ENCODE measurements around the gene FAM120B. TPM values are rescaled to one million over a fixed set of nuclear protein-coding genes. Genes with fewer than 3 reads are reported as not detected.

FAM120B gene
- total and polyA plus RNA-seq, 2 experiments from 2014 or later, result 7.2 to 16.7 TPM

DNA sequence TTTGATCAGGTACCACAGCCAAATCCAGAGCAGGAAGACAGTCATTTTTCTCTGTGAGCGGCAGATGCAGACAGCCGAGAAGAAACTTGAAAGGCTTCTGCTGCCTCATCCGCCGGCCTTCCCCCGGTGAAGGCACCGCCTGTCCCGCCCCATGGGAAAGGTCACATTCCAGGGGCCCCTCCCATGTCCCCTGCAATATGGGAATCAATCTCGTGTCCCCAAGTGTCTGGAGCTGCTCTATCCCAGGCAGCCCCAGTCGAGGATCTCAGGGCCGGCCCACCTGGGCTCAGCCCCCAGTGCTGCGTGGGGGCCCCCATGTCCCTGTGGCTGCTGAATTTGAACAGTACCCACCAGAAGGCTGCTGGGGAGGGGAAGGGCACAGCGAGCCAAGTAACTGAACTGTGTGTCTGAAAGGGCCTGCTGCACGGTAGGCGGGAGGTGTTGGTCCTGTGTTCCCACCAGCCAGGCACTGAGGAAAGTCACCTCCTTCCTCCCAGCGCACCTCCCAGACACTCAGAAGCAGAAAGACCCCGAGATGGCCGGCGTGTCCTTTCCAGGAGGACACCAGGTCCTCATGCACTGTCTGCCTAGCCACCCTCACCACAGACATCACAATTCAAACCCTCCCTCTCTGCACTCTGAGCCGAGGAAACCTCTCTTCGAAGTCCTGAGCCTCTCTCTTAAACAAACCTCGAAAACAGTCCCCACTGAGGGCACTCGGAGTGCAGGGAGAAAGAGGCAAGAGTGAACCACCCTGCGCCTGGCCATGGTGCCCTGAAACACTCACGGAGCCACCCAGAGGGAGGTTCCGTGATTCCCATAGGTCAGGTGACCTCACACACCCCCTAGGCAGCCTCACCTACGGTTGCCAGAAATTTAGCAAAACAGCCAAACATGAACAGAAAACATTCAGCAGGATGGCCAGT lies 147.3 kb downstream of the FAM120B start (continued):
- TF ChIP-seq, protein P1, sequence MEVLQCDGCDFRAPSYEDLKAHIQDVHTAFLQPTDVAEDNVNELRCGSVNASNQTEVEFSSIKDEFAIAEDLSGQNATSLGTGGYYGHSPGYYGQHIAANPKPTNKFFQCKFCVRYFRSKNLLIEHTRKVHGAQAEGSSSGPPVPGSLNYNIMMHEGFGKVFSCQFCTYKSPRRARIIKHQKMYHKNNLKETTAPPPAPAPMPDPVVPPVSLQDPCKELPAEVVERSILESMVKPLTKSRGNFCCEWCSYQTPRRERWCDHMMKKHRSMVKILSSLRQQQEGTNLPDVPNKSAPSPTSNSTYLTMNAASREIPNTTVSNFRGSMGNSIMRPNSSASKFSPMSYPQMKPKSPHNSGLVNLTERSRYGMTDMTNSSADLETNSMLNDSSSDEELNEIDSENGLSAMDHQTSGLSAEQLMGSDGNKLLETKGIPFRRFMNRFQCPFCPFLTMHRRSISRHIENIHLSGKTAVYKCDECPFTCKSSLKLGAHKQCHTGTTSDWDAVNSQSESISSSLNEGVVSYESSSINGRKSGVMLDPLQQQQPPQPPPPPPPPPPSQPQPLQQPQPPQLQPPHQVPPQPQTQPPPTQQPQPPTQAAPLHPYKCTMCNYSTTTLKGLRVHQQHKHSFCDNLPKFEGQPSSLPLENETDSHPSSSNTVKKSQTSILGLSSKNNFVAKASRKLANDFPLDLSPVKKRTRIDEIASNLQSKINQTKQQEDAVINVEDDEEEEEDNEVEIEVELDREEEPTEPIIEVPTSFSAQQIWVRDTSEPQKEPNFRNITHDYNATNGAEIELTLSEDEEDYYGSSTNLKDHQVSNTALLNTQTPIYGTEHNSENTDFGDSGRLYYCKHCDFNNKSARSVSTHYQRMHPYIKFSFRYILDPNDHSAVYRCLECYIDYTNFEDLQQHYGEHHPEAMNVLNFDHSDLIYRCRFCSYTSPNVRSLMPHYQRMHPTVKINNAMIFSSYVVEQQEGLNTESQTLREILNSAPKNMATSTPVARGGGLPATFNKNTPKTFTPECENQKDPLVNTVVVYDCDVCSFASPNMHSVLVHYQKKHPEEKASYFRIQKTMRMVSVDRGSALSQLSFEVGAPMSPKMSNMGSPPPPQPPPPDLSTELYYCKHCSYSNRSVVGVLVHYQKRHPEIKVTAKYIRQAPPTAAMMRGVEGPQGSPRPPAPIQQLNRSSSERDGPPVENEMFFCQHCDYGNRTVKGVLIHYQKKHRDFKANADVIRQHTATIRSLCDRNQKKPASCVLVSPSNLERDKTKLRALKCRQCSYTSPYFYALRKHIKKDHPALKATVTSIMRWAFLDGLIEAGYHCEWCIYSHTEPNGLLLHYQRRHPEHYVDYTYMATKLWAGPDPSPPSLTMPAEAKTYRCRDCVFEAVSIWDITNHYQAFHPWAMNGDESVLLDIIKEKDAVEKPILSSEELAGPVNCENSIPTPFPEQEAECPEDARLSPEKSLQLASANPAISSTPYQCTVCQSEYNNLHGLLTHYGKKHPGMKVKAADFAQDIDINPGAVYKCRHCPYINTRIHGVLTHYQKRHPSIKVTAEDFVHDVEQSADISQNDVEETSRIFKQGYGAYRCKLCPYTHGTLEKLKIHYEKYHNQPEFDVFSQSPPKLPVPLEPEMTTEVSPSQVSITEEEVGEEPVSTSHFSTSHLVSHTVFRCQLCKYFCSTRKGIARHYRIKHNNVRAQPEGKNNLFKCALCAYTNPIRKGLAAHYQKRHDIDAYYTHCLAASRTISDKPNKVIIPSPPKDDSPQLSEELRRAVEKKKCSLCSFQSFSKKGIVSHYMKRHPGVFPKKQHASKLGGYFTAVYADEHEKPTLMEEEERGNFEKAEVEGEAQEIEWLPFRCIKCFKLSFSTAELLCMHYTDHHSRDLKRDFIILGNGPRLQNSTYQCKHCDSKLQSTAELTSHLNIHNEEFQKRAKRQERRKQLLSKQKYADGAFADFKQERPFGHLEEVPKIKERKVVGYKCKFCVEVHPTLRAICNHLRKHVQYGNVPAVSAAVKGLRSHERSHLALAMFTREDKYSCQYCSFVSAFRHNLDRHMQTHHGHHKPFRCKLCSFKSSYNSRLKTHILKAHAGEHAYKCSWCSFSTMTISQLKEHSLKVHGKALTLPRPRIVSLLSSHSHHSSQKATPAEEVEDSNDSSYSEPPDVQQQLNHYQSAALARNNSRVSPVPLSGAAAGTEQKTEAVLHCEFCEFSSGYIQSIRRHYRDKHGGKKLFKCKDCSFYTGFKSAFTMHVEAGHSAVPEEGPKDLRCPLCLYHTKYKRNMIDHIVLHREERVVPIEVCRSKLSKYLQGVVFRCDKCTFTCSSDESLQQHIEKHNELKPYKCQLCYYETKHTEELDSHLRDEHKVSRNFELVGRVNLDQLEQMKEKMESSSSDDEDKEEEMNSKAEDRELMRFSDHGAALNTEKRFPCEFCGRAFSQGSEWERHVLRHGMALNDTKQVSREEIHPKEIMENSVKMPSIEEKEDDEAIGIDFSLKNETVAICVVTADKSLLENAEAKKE (CRISPR knock-in tag; IDR thresholded peaks at IDR 0.05), result no peak
- TF ChIP-seq EZH2phosphoT487 (IDR thresholded peaks at IDR 0.05; ENCODE audit: unreplicated experiment) (no peak), CREB1 (CRISPR knock-in tag; IDR thresholded peaks at IDR 0.05; ENCODE audit: low read depth) (no peak), STAT1 (IDR thresholded peaks at IDR 0.05; ENCODE audit: unreplicated experiment) (no peak)
- TF ChIP-seq, protein P2, sequence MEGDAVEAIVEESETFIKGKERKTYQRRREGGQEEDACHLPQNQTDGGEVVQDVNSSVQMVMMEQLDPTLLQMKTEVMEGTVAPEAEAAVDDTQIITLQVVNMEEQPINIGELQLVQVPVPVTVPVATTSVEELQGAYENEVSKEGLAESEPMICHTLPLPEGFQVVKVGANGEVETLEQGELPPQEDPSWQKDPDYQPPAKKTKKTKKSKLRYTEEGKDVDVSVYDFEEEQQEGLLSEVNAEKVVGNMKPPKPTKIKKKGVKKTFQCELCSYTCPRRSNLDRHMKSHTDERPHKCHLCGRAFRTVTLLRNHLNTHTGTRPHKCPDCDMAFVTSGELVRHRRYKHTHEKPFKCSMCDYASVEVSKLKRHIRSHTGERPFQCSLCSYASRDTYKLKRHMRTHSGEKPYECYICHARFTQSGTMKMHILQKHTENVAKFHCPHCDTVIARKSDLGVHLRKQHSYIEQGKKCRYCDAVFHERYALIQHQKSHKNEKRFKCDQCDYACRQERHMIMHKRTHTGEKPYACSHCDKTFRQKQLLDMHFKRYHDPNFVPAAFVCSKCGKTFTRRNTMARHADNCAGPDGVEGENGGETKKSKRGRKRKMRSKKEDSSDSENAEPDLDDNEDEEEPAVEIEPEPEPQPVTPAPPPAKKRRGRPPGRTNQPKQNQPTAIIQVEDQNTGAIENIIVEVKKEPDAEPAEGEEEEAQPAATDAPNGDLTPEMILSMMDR (conservative IDR thresholded peaks at IDR 0.05; ENCODE audit: low read depth in 2 of 2), result no peak
- TF ChIP-seq, protein P3, sequence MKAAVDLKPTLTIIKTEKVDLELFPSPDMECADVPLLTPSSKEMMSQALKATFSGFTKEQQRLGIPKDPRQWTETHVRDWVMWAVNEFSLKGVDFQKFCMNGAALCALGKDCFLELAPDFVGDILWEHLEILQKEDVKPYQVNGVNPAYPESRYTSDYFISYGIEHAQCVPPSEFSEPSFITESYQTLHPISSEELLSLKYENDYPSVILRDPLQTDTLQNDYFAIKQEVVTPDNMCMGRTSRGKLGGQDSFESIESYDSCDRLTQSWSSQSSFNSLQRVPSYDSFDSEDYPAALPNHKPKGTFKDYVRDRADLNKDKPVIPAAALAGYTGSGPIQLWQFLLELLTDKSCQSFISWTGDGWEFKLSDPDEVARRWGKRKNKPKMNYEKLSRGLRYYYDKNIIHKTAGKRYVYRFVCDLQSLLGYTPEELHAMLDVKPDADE (IDR thresholded peaks at IDR 0.05), result no peak

Measured in GM23338 (cell line).